K562 treated with DMSO at 1 percent for 24 hours (cell line): ENCODE results near the gene MMP20. TPM values are rescaled to one million over a fixed set of nuclear protein-coding genes. Genes with fewer than 3 reads are reported as not detected.

Experiments
- total RNA-seq: library from RNA; unstranded; fragments of 300-600 nt; gene quantifications from 2 replicates; pipeline ENCODE4 v1.2.3, GENCODE V29; 2022; ENCODE audit warnings: low read depth; ENCODE audit not compliant: insufficient read depth

Gene MMP20, protein sequence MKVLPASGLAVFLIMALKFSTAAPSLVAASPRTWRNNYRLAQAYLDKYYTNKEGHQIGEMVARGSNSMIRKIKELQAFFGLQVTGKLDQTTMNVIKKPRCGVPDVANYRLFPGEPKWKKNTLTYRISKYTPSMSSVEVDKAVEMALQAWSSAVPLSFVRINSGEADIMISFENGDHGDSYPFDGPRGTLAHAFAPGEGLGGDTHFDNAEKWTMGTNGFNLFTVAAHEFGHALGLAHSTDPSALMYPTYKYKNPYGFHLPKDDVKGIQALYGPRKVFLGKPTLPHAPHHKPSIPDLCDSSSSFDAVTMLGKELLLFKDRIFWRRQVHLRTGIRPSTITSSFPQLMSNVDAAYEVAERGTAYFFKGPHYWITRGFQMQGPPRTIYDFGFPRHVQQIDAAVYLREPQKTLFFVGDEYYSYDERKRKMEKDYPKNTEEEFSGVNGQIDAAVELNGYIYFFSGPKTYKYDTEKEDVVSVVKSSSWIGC
- not detected in 2 replicates for total RNA-seq

DNA sequence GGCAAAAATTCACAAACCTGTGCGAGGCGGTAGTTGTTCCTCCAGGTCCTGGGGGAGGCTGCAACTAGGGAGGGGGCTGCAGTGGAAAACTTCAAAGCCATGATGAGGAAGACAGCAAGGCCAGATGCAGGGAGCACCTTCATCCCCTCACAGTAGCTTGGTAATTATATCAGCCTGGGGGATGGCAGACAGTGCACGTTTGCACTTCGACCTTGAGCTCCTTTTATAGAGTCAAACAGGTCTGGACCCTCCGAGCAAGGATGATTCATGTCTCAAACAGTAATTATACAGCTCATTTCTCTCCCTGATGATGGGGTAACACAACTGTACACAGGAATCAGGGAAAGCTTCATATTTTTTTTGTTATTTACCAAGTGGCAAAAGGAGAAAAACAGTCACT lies at the start of gene MMP20:
MMP20 (minus strand) TSS at position 156 of the 400 bp plus-strand sequence; CDS start at position 143, 13 bp downstream.

DNA sequence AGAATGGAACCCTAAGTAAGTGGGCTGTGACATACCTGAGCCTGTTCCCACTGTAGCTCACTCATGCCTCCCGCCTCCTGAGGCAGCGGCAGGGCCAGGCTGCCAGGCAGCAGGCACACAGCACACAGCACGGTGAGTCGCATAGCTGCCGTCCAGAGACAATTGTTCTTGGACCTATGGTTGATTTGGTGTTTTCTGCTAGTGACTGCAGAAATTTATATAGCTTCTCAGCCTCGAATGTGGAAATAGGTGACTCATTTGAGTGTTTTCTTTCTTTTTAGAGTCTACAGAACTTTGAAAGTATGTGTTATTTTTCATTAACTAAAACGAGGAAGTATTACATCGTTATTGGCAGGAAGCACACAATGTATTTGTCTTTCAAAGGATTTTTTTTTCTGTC lies 94.6 kb downstream of the MMP20 start, which contains the start of gene MMP7:
MMP7 (minus strand) TSS at position 190 of the 400 bp plus-strand sequence; CDS start at position 143, 47 bp downstream.

Other genes starting within 250 kb of the MMP20 start
- gene TMEM123, start 172.6 kb downstream of the MMP20 start, total RNA-seq: 30.5 and 38.6 TPM in 2 replicates
- gene MMP7, start 94.6 kb downstream of the MMP20 start, total RNA-seq: not detected in 2 replicates
- not detected in 2 replicates for gene MMP27, start 80.4 kb upstream of the MMP20 start, total RNA-seq
- not detected in 2 replicates for gene MMP8, start 99.6 kb upstream of the MMP20 start, total RNA-seq
- not detected in 2 replicates for gene MMP10, start 155.3 kb upstream of the MMP20 start, total RNA-seq
- not detected in 2 replicates for gene MMP1, start 172.8 kb upstream of the MMP20 start, total RNA-seq
- not detected in 2 replicates for gene MMP3, start 218.3 kb upstream of the MMP20 start, total RNA-seq
- not detected in 2 replicates for gene MMP12, start 249.7 kb upstream of the MMP20 start, total RNA-seq